ENCODE measurements around the gene IL9. TPM values are rescaled to one million over a fixed set of nuclear protein-coding genes. Genes with fewer than 3 reads are reported as not detected.
"Not testable (repeated sequence)": the region's sequence is repeated elsewhere in the genome, so short reads cannot be mapped to it uniquely, and the experiment has no call there.

IL9 gene
- polyA plus RNA-seq, 3 donors: not detected

- H3K27ac ChIP-seq (ENCODE audit: low read depth, low read length): no peak overlapping the region
- 52 to 68% (median 56%) methylated on average over 5 of the region's 5 CpGs for WGBS, 3 donors
Observed at GRCh38 chr5:135876146-135876545, 19.5 kb downstream of the IL9 start.

DNA sequence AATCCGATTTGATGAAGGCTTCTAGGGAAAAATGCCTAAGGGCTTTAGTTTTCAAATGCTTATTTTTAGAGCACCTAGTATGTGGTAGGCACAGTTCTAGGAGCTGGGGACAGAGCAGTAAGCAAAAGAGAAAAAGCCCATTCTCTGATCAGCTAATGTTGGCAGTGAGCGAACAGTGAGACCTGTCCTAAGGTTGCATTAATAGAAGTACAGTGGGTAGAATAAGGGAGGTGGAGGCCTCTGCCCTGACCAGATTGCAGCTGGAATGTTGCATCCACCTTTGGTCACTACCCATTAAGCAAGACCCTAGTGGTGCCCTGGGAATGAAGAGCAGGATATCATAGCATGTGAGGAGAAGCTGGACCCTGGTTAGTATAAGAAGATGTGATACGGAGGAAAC is 20.1 kb downstream of the IL9 start:
- H3K27ac ChIP-seq (ENCODE audit: low read depth, low read length): no peak overlapping the region
- WGBS, 3 donors: 87 to 93% (median 92%) methylated on average over 3 of the region's 3 CpGs

GRCh38 chr5:135874461-135874860 is 21.2 kb downstream of the IL9 start:
- WGBS, 3 donors: 62 to 73% (median 69%) methylated on average over 3 of the region's 3 CpGs

DNA sequence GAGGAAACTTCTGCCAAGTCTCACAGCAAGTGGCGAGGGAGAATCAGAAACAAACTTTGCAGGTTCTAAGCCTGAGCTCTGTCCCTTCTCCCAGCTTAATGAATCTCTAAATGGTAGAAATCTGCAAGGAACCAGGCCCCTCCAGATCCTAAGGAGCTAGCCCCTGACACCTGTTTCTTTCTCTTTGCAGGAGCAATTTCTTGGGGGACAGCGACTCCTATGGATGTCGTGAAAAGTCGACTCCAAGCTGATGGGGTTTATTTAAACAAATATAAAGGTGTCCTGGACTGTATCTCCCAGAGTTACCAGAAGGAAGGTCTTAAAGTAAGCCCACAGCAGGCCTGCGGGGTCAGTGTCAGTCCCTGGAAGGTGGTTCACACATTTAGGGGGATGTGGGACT is 21.8 kb downstream of the IL9 start:
- no peak overlapping the region for H3K27ac ChIP-seq (ENCODE audit: low read depth, low read length)
- WGBS, 3 donors: 76 to 82% (median 80%) methylated on average over 5 of the region's 5 CpGs

More at GRCh38 chr5:135874461-135874860, 21.2 kb downstream of the IL9 start:
- no peak overlapping the region for H3K27ac ChIP-seq (ENCODE audit: low read depth, low read length)

- H3K27ac ChIP-seq (ENCODE audit: low read depth, low read length): no peak overlapping the region
- WGBS, 3 donors: 74 to 84% (median 76%) methylated on average over 9 to 11 of the region's 11 CpGs
Observed at GRCh38 chr5:135871268-135871915, 24.2 kb downstream of the IL9 start.

DNA sequence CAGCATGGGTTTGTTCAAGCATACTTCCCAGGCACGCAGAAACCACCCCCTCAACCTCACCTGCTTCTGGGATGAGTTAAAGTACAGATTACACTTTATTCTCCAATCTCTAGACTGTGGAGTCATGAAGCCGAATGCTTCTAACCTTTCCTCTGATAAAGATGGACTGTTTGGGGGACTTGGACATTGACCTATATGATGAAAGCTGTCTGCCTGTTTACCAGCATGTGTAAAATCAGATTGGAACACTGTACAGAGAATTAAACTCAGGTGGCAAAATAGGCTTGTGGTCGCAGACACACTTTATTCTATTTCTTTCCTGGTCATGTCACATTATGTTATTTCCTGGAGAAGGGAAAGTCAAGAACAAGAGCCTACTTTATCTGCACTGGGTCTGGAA is 25.7 kb downstream of the IL9 start:
- H3K27ac ChIP-seq (ENCODE audit: low read depth, low read length): no peak overlapping the region
- WGBS, 3 donors: 58 to 72% (median 63%) methylated on average over 3 of the region's 3 CpGs

DNA sequence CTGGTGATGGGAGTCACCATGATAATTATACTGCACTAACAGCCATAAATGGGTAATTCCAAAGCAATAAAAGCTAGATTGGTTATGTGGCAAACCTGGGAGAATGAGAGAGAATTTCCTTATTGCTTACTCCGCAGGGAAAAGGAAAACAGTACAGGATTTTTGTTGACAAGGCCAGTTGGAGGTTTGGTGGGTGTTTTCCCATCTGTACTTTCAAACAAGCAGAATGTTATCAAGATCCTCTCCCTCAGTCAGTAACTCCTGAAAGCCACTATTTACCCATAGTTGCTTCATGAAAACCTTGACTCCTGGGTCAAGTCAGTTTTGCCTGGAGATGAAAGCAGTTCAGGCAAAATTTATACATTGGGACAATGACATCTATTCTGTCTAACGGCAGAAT is 26.4 kb downstream of the IL9 start:
- no peak overlapping the region for H3K27ac ChIP-seq (ENCODE audit: low read depth, low read length)
- 73 to 85% (median 81%) methylated on average over 2 of the region's 2 CpGs for WGBS, 3 donors

DNA sequence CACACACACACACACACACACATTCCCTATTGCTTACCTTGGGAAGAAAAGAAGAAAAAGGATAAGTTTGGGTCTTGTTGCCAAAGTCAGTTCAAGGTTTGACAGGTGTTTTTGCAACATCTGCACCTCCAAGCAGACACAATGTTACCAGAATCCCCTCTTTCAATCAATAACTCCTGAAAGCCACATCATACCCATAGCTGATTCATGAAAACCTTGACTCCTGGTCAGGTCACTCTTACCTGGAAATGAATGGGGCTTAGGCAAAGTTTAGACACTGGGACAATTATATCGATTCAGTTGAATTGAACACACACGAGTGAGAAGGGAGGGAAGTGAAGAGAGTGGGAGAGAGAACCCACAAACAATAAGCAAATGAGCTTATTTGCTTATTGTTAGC is 27.0 kb downstream of the IL9 start:
- no peak overlapping the region for H3K27ac ChIP-seq (ENCODE audit: low read depth, low read length)
- WGBS, 3 donors: 54 to 62% (median 59%) methylated on average over 2 of the region's 2 CpGs

DNA sequence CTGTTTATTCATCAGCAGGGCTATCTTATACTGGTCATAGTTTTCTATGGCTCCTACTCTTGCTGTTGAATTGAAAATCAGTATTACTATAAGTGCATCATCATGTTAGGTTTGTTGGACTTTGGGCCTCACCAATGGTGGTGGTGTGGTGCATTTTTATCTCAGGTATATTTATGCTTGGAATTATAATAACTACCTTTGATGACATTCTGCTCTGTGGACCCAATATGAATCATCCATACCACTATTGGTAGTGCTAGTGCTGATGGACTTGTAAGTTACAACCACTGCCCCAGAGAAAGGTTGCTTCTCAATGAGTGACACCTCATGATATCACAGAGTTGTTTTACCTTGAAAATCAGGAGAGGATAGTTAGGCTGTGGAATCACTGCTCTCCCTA is 28.0 kb downstream of the IL9 start:
- H3K27ac ChIP-seq (ENCODE audit: low read depth, low read length): no peak overlapping the region

GRCh38 chr5:135866016-135866415 is 29.6 kb downstream of the IL9 start:
- H3K27ac ChIP-seq (ENCODE audit: low read depth, low read length): no peak overlapping the region
- WGBS, 3 donors: 74 to 91% (median 84%) methylated on average over 2 of the region's 2 CpGs

DNA sequence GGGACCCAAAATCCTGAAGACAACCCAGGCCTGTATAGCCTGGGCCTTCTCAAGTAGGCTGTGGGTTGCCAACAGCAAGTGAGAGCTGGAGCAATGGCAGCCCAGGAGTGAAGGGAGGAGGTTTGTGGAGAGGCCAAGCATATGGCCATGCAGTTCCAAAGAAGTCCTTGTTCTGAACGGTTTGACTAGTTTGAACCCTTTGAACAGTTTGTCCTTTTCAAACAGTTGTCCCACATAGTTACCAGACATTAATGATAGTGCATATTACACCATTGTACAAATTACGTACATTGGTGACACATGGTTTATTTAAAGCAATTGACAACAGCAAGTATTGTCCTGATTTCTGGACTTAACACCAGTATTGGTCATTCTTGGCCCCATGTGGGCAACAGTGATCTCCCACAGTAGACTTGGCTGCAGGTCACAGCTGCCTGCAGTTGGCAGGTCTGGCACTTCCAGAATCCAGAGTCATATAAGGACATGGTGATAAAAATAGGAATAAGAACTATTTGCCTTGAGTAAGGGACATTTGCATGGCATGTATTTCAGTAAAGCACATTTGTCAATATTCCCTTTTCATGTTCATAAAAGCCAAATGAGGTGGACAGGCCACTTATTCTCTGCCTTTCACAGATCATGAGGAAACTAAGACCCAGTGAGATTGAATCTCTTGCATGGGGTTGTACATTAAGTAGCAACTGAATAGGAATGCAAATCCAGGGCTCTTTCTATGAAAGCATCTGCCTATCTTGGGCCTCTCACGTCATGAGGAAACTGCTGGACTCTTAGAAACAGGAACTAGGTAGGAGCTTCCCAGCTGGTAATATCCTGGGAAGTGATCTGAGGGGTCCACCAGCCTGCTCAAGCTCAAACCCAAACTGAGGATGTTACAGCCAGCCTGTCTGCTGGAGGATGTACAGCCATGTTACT is 30.9 kb downstream of the IL9 start:
- 70 to 73% (median 71%) methylated on average over 3 of the region's 3 CpGs for WGBS, 3 donors
- H3K27ac ChIP-seq (ENCODE audit: low read depth, low read length): no peak overlapping the region

DNA sequence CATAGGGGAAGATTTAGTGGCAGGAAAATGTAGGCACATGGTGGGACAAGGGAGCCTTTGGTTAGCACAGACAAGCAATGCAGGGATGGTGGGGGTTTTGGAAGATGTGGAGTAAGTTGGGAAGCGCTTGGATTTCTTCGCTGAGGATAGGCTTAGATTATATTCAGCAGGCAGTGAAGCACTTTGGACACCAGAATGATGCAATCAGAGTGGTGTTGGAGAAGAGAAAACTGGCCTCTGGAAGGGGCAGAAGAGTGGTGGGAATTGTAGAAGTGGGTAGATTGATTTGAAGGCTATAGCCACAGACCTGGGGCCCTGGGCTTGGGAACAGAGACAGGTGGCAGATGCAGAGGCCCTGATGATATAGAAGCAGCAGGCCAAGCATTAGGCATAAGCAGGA is 32.9 kb downstream of the IL9 start:
- WGBS, 3 donors: 98 to 100% (median 99%) methylated on average over 2 of the region's 2 CpGs
- no peak overlapping the region for H3K27ac ChIP-seq (ENCODE audit: low read depth, low read length)

- no peak overlapping the region for H3K27ac ChIP-seq (ENCODE audit: low read depth, low read length)
Observed at GRCh38 chr5:135862086-135862485, 33.6 kb downstream of the IL9 start.

- 81 to 88% (median 82%) methylated on average over 1 of the region's 1 CpG for WGBS, 3 donors
- H3K27ac ChIP-seq (ENCODE audit: low read depth, low read length): no peak overlapping the region
Observed at GRCh38 chr5:135861641-135862040, 34.0 kb downstream of the IL9 start.

GRCh38 chr5:135859641-135860040 is 36.0 kb downstream of the IL9 start:
- 62 to 88% (median 70%) methylated on average over 1 of the region's 1 CpG for WGBS, 3 donors
- no peak overlapping the region for H3K27ac ChIP-seq (ENCODE audit: low read depth, low read length)

DNA sequence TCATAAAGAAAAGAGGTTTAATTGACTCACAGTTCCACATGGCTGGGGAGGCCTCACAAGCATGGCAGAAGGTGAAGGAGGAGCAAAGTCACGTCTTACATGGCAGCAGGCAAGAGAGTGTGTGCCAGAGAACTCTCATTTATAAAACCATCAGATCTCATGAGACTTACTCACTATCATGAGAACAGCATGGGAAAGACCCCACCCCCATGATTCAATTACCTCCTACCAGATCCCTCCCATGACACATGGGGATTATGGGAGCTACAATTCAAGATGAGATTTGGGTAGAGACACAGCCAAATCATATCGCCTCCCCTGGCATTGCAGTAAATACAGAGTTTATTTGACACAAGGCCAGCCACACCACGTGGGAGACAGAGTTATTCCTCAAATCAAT is 36.5 kb downstream of the IL9 start:
- 52 to 65% (median 62%) methylated on average over 3 of the region's 3 CpGs for WGBS, 3 donors
- not testable (repeated sequence) for H3K27ac ChIP-seq (ENCODE audit: low read depth, low read length)

DNA sequence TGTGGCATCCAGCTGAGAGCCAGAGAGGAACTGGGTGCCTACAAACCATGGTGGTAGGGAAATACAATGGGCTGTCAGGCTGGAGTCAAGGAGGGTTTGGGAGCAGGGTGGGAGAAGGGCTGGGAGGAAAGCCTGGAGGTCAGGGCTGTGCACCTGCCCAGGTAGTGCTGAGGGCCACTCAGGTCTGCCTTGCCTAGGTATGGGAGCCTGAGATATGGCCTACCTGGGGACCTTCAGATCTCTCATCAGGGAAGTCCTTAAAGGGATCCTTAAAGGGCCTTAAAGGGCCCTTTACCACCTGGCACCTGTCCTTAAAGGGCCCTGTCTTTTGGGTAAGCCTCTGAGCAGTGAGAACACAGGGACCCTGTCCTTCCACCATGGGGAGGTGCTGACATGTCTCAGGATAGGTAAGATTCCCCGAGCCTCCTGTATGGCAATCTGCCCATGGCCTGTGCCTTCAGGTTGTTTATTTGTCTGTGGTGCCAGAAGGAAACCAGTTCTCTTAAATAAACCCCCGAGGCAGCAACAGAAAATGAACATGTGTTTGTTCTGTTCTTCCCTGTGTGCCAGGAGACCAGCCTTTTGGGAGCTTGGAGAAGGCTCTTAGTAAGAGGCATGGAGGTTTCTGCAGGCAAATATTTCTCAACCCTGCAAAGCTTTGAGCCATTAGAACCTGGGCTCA is 37.9 kb downstream of the IL9 start:
- whole genome bisulfite sequencing, 3 donors: 60 to 75% (median 74%) methylated on average over 2 of the region's 2 CpGs
- no peak overlapping the region for H3K27ac ChIP-seq (ENCODE audit: low read depth, low read length)

DNA sequence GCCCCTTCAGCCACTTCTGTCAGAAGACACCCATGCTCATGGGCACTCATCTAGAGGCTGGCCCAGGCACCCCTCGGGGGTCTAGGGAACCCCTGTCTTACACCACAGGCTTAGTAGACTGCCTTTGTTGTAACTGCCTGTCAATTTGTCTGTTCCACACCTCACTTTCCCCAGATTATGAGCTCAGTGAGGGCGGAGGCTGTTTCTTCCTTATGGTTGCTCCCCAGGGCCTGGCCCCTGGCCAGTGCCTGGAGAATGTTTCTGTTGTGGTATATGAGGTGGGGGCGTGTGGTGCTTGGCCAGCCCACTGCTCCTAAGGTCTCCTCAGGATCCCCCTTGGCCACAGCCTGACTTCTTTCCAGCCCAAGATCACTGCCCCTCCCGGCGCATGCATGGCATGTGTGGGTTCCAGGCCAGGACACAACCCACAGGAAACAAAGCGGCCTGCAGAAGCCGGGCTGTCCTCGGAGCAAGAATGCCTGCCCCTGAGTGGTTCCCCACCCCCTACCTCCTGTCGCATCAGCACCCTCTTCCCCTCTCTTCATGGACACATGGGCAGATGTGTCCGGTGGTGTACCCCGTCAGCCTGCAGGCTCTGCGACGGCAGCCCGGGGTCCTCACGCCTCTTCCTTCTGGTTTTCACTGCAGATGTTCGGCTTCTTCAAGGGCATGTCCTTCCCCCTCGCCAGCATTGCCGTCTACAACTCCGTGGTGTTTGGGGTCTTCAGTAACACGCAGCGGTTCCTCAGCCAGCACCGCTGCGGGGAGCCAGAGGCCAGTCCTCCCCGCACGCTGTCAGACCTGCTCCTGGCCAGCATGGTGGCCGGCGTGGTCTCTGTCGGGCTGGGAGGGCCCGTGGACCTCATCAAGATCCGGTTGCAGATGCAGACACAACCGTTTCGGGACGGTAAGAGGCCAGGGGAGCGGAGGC is 43.5 kb downstream of the IL9 start:
- H3K27ac ChIP-seq (ENCODE audit: low read depth, low read length): no peak overlapping the region
- WGBS, 3 donors: 86 to 90% (median 89%) methylated on average over 33 to 34 of the region's 34 CpGs

All from adipose tissue (tissue), 3 donors.